Right ventricle myocardium inferior (tissue), 1 donor: ENCODE measurements around the gene ATP8B3. TPM values are rescaled to one million over a fixed set of nuclear protein-coding genes. Genes with fewer than 3 reads are reported as not detected.

Experiments
- ATAC-seq: fragments of 200-7000 bp; cut with Tn5 transposase; one replicate; pipeline ENCODE4 v1.9.1; 2020; ENCODE audit warnings: mild to moderate bottlenecking, moderate library complexity
- DNase-seq: peaks from one replicate; pipeline ENCODE4 v3.0.0; 2021; ENCODE audit errors: missing footprints
- intact Hi-C: fragments of 100-400 bp; cut with DNase I; formaldehyde crosslinking; loops from one replicate; pipeline ENCODE4 v1.11.0; 2022
- long read RNA-seq: library from polyadenylated mRNA; unstranded; transcript quantifications from one replicate; pipeline ENCODE4 v2.0.0, GENCODE V29; 2021
- total RNA-seq: library from RNA; stranded (reverse); fragmentation: NEBNext Ultra II Directional; extraction: Animal tissue kit (Norgen Biotek cat#: 25700); gene quantifications from one replicate; pipeline ENCODE4 v1.2.1, GENCODE V29; 2021
- donor health status: DM: no; HTN: yes; CAD: no; lungs with severe emphysema.

ATP8B3 gene, protein sequence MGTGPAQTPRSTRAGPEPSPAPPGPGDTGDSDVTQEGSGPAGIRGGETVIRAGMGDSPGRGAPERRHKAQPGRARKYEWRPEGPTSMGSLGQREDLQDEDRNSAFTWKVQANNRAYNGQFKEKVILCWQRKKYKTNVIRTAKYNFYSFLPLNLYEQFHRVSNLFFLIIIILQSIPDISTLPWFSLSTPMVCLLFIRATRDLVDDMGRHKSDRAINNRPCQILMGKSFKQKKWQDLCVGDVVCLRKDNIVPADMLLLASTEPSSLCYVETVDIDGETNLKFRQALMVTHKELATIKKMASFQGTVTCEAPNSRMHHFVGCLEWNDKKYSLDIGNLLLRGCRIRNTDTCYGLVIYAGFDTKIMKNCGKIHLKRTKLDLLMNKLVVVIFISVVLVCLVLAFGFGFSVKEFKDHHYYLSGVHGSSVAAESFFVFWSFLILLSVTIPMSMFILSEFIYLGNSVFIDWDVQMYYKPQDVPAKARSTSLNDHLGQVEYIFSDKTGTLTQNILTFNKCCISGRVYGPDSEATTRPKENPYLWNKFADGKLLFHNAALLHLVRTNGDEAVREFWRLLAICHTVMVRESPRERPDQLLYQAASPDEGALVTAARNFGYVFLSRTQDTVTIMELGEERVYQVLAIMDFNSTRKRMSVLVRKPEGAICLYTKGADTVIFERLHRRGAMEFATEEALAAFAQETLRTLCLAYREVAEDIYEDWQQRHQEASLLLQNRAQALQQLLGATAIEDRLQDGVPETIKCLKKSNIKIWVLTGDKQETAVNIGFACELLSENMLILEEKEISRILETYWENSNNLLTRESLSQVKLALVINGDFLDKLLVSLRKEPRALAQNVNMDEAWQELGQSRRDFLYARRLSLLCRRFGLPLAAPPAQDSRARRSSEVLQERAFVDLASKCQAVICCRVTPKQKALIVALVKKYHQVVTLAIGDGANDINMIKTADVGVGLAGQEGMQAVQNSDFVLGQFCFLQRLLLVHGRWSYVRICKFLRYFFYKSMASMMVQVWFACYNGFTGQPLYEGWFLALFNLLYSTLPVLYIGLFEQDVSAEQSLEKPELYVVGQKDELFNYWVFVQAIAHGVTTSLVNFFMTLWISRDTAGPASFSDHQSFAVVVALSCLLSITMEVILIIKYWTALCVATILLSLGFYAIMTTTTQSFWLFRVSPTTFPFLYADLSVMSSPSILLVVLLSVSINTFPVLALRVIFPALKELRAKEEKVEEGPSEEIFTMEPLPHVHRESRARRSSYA (N-terminal part only)
- total RNA-seq = 0.68 TPM
- long read RNA-seq = 0 reads

DNA sequence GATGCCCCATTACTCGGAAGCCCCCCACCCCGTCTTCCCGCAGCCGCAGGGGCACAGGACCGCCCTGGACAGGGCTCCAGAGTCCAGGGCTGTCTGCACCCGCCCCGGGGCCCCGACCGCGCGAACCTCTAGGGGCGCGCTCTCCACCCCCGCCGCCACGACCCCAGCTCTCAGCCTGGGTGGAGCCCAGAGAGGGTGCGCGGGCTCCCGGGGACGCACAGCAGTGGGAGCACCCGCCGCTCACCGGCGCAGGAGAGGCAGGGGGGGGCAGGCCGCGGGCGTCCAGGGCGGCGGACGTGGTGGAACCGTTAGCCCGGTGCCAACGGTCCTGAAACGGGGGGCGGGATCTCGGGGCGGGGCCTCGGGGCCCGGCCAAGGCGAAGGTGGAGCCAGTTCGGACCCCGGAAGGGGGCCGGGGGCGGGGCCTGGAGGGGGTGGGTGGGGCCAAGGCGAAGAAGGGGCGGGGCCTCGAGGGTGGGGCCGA is at the start of gene ATP8B3:
TSS of gene ATP8B3 (minus strand) at position 335 of the 484 bp plus-strand sequence. CDS start 540 bp downstream, outside the sequence.
- intact Hi-C loops = no loop called here
- no peak for DNase-seq
- peak; percentile 15 for ATAC-seq

DNA sequence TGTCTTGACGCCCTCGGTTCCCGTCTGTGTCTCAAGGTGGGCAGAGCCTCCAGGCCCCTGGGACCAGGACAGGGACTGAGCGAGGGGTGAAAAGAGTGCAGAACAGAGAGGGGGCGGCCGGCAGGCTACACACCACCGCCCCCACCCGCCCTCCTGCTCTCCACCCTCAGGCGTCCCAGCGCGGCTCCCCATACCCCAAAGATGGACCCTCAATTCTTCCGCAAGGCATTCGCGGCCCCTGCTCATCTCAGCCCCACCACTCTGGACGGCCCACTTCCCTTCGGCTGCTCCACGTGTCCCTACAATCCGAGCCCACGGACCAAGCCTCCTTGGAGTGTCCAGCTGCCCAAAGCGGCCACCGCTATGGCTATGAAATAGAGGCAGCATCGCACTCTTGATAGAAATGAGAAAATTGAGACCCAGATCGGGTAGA is 49.5 kb upstream of the ATP8B3 start:
- DNase-seq (no peak), ATAC-seq (no peak)

DNA sequence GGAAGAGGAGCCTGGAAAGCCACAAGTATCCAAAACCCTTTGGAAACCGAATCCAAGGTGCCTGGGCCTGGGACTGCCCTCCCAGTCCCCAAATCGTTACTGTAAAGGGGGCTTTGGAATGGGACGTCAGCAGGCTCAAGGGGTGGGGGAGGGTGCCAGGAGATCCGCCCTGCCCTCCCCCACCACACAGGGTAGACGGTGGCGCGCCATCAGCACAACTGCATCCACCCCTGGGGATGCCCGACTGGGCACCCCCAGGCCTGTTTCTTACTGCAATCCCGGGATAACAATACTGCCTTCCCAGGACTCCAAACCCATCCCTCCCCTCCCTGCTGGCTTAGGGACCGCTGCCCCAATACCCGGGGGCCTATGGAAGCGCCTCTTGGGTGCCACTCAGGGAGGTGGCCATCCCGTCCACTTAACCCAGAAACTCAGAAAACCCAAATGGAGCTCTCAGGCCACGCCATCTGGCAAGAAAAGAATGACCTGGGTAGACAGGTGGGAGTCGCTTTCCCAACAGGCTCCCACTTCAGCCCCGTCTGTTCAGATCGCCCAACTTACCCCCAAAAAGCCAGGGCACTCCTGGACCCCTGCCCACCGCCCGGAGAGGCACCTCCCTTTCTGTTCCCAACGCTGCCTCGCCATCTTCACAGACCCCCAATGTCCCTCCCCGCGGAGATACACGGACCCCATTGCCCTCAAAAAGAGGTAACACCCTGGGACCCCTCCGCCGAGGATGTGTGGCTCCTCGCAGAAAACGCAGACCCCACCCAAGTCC is 48.9 kb upstream of the ATP8B3 start:
- intact Hi-C loops = no loop called here
- no peak for ATAC-seq
- DNase-seq = no peak

More for the DNA sequence above, 49.5 kb upstream of the ATP8B3 start:
- intact Hi-C loops = no loop called here

DNA sequence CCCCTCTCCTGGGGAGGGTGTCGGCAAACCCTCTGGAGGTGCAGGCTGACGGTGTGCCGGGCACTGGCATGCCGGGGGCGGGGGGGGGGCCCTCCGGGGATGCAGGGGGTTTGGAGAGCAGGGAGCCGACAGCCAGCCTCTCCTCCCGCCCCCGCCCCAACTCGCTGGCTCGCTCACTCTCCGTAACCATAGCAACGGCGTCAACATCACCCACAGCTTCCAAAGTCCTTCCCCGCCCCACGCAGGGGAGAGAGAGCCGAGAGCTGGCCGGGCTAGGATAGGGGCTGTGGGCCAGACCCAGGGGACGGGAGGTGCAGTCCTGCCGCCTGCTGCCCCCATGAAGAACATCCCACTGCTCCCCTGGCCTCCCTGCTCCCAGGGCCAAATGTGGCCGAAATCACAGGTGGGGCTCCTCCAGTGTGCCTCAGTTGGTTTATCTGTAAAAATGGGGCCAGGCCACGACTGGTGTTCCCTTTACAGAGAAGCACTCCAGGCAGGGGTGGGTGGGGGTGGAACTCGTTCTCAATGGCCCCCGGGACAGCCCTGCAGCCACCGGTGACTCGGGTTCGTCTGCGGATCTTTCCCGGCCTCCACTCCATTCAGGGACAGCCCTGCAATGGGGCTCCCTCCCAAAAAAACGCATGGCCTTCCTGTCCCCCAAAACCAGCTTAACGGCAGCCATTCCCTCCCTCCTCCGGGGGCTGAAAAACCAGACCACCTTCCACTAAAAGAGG is 48.1 kb upstream of the ATP8B3 start:
- intact Hi-C loops = no loop called here

DNA sequence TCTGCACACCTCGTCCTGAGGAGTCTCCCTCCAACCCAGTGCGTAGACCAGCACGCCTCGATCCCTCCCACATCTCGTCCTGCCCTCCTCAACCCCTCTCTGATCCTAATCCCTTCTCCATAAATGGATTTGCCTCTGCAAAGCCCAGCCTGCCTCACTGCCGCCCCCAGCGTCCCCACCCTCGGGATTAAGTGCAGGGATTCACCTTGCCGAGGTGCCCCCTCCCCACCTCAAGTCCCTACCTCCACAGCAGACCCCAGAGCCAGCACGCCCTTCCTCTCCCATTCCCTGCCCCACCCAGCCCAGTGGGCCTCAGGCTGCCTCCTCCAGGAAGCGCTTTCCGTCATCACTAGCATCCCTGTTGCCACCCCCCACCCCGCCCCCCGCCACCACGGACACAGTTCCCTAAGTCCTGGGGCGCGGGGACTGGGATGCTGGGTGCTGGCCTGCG is 47.3 kb upstream of the ATP8B3 start:
- intact Hi-C loops = no loop called here
- no peak for ATAC-seq
- DNase-seq = no peak

More for the DNA sequence above, 48.1 kb upstream of the ATP8B3 start:
- no peak for DNase-seq
- ATAC-seq = no peak

DNA sequence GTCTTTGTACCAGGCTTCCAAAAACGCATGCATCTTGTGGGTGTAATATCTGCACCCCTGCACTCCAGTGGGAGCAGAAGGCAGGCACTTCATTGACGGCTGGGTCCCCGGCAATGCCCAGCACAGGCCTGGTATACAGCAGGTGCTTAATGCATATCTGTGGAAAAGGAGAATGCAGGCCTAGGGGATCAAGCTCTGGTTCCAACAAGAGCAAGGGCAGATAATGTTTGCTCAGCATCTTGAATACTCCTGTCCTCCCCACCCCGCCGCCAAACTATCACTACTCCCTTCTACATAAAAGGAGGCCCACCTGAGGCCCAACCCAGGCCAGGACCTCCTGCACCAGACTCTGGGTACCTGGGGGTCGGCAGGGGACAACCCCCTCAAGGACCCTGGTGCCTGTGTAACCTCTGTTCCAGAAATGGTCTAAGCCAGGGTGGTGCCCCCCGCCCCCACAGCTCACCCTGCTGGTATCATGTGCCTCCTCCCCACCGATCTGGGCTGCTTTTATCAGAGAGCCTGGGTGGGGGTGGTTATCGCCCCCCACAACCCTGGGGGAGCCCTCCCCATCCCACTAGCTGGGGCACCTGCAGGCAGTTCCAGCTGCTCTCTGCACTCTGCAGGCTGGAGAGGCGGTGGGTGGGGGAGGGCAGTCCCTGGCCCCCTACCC is 46.5 kb upstream of the ATP8B3 start:
- intact Hi-C loops = no loop called here
- DNase-seq (no peak), ATAC-seq (no peak)

DNA sequence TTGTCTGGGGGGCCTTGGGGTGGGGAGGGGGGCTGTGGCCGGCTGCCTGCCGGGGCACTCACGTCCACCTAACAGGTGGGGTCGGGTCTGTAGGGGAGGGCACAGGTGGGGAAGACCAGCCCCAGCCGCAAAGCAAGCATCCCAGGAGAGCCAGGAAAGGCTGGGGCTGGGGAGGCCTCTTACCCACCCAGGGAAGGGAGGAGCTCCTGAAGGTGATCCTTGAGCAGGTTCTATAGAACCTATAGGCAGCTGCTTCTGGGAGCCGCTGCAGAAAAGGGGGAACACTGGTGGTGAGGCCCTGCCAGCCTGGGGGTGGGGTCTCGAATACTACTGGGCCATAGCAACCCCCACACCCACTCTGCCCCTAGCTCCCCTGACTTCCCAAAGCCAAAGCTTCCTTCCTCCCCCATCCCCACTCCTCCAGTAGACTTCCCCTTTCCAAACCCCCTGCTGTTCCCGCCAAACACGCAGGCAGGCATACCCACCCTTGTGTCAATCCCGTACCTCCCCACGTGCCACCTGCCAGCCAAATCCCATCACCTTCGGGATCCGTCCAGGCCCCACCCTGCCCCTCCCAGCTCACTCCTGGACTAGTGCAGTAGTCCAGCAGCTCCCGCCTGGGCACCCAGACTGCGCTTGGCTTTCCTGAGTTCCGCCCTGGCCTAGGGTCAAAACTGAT is 45.7 kb upstream of the ATP8B3 start:
- intact Hi-C loops = no loop called here
- DNase-seq = peak; percentile 62
- no peak for ATAC-seq

DNA sequence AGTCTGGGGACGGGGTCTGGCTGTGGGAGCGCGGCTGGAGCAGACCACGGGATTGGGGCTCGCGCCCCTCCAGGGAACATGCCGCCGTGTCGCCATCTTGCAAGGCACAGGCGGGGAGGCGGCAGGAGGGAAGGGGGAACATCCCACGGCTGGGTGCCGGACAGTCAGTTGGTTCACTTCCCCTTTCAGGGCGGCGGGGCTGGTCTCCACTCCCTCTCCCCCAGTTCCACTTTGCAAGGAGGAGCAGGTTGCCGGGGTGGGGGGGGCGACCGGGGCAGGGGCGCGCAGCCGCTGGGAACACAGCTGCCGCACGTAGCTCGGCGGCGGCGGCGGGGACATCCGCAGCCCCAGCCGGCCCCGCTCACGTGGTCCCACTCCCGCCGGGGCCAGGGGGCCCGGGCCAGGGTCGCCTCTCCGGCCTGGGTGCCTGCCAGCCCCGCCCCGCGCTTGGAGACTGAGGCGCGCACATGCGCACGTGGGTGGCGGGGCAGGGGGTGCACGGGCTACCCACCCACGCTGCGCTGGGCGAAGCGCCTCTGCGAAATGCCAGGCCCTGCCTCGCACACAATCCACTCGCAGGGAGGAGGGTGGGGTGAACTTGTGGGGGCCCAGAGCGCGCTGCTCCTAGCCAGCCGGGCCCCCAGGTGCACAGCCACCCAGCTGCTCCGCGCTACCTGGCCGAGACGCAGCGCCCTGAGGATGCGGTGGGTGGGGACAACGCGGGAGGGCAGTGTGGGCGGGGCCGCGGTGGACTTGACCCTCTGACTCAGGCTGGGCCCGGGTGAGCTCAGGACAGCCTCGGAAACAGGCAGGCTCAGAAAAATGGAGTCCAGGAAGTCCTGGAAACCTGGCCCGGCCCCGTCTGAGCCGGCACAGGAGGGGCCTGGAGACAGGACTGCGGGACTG is 44.9 kb upstream of the ATP8B3 start:
- intact Hi-C loops = no loop called here
- peak; percentile 23 for ATAC-seq
- peak; percentile 92 for DNase-seq

DNA sequence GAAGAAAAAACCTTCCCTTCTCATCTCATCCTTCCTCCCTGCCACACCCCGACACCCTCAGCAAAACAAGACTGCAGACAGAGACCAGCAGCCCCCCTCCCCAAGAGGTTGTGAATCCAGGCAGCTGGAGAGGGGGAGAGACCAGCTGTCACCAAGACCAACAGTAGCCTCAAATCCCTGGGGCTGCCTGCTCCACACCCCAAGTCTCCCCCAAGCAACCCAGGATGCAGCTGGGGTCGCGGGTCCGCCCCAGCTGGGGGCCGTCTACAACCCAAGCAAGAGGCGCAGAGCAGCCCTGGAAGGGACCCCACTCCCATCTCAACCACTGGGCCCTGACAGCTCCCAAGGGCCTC is 44.2 kb upstream of the ATP8B3 start:
- ATAC-seq = no peak
- no peak for DNase-seq
- intact Hi-C loops = no loop called here

DNA sequence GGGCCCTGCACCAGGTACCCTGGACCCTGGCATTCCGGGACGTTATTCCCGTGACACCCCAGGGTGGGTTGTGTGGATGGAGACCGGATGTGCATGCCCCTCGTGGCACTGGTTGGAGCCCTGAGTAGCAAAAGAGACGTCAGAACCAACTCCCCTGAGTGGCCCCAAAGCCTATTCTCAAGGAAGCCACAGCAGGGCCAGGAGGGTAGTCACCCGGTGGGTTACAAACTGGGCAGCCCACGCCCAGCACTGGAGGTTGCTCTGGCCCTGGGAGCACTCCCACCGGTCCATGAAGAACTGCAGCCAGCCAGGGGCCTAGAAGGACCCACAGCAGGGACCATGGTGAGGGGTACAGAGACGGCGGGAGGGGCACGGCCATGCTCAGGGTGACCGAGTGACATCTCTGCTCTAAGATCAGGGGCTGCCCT is 43.8 kb upstream of the ATP8B3 start:
- intact Hi-C loops = no loop called here
- no peak for DNase-seq
- no peak for ATAC-seq

DNA sequence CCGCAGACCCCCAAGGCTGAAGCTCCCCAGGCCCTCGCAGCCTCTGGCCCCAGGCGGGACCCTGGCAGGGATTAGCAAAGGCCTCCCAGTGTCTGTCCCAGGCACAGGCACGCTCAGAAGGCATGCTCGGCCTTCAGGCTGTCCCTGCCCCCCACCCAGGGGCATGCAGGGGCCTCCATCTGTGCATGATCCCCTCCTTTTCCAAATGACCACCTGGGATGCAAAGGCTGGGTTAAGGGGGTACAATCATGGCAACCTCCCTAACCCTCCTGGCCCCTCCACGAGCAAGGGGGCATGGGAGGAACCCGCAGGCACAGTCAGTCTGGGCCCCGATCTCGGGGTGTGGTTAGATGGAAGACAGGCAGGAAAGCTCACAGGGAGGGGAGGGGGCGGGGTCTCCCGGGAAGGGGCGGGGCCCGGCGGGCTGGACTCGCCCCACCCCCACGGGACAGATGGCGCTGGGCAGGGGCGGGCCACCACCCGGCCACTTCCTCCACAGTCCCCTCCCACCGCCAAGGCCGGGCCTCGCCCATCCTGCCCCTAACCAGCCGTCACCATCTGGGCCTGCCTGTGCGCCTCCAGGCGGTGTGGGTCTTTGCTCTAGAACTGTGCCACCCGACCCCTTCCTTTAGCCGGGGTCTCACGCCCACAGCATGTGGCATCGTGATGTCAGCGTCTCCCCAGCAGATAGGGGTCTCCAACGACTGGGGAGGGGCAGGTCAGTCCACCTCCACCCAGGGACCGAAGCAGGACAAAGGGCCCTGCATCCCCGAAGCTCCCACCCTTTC is 43.2 kb upstream of the ATP8B3 start:
- DNase-seq (peak; percentile 98), ATAC-seq (peak; percentile 87)
- intact Hi-C loops = no loop called here

DNA sequence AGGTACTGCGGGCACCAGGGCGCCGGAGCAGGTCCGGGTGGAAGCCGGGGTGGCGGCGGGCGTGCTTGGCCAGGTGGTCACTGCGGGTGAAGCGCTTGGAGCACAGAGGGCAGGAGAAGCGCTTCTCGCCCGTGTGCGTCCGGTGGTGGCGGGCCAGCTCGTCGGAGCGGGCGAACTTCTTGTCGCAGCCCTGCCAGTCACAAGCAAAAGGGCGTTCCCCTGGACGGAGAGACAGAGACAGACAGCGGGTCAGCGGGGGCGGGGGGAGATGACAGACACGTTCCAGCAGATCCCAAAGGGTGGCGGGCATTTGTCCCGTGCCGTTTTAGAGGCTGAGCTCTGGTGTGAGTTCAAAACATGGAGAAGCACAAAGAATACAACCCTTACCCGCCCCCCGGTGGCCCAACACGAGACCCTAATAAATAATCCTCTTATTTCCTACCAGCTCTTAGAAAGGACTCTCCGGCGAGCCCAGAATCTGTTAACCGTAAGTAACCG is 42.5 kb upstream of the ATP8B3 start:
- DNase-seq (peak; percentile 77), ATAC-seq (peak; percentile 5)
- intact Hi-C loops = no loop called here

DNA sequence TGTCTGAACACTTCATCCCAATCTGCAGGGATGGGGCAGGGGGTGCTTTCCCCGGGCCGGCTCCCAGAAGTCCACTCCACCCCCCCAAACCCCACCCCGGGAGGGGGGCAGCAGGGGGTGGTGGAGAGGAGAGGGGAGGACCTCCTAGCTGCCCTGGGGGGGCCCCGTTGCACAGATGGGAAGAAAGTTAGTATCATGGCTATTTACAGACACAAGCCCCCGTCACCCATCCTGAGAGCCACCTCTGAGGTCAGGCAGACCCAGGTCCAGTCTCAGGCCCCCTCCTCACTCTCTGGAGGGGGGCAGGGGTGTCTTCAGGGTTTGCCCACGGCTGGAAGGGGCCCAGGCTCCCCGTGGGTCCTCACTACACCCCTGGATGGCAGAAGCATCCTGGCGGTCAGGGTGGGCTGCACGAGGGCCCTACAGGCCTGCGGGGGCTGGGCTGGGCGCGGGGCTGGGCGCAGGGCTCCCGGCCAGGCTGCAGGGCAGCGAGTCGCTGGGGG is 42.0 kb upstream of the ATP8B3 start:
- intact Hi-C loops = no loop called here
- no peak for DNase-seq
- no peak for ATAC-seq

DNA sequence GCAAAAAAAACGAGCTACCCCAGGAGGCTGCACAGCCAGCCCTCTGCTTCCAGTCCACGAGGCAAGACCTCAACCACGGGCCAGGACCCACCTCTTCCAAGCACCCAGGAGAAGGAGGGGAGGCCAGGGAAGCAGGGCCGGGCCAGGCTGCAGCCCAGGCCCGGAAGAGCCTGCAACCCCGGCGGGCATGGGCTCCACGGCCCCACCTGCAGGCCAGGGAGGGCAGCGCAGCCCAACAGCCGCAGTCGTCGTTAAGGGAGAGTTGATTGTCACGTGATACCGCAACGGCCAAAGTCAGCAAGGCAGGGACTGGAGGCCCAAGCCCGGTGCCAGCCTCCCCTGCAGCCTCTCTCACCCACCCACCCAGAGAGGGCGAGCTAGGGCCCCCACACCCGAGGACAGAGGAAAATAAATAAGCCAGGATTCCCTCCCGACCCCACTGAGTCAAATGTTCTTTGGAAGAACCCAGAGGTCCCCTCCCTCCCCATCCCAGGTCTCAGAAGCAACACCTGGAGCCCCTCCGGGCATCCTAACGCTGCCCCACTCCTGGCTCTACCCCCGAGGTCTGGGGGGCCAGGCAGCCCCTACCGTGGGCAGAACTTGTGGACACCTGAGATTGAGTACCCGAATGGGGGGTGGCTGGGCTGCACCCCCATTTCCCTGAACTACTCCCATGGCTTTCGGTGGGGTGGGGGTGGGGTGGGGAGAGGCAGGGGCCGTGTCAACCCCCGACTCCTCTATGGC is 41.4 kb upstream of the ATP8B3 start:
- ATAC-seq = peak; percentile 5
- intact Hi-C loops = no loop called here
- peak; percentile 90 for DNase-seq
